BLaER1 (cell line): ENCODE data around the gene SYNPO2.
"Not testable (repeated sequence)": the region's sequence is repeated elsewhere in the genome, so short reads cannot be mapped to it uniquely, and the experiment has no call there.

Experiments
- H3K27ac ChIP-seq: shearing (Covaris generic); formaldehyde crosslinking; 2 replicates; pipeline ENCODE4 v1.8.1; 2022
- H3K27me3 ChIP-seq: shearing (Covaris generic); formaldehyde crosslinking; 2 replicates; pipeline ENCODE4 v1.8.1; 2022
- H3K36me3 ChIP-seq: shearing (Covaris generic); formaldehyde crosslinking; 2 replicates; pipeline ENCODE4 v1.8.1; 2022
- H3K4me1 ChIP-seq: shearing (Covaris generic); formaldehyde crosslinking; 2 replicates; pipeline ENCODE4 v1.8.1; 2022
- H3K4me2 ChIP-seq: shearing (Covaris generic); formaldehyde crosslinking; 2 replicates; pipeline ENCODE4 v1.8.1; 2022
- H3K4me3 ChIP-seq: shearing (Covaris generic); formaldehyde crosslinking; 2 replicates; pipeline ENCODE4 v1.8.1; 2022
- H3K9ac ChIP-seq: shearing (Covaris generic); formaldehyde crosslinking; 2 replicates; pipeline ENCODE4 v1.8.1; 2022
- H3K9me3 ChIP-seq: shearing (Covaris generic); formaldehyde crosslinking; 2 replicates; pipeline ENCODE4 v1.8.1; 2022
- H4K20me1 ChIP-seq: shearing (Covaris generic); formaldehyde crosslinking; 2 replicates; pipeline ENCODE4 v1.8.1; 2022
- Cebpa-rat ChIP-seq: shearing (Covaris generic); IDR thresholded peaks from 2 replicates; pipeline ENCODE4 v1.8.1; 2022

Gene SYNPO2

DNA sequence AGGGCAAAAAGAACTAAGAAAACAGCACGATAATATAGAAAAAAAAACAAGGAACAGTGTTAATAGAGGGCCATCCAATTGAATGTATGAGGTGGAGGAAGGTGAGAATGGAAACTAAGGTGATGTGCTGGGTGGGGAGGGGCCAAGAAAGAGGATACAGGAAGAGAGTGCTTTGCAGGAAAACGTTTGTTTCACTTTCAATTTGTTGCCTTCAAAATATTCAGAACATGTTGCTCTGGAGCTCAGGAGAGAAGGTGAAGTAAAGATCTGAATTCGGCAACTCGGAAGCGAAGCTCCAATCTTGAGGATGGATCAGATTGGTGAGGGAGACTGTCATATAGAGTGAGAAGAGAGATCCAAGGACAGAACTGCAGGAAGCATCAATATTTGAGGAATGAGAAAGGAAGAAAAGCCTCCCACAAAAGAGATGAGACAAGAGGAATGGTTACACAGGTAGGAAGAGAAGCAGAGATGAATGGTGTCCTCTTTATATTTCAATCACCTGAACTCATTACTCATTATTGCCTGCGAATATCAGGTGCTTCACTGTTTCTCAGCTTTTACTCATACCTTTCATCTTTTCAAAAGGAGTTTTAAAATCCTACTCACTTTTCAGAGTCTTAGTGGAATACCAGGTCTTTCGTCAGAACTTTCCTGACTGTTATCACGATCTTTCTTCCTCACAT lies 38.0 kb upstream of the SYNPO2 start:
- peak overlapping the region; percentile 24; the same call in 1 of the 2 replicates for H3K27ac ChIP-seq
- no peak for TF ChIP-seq Cebpa-rat
- peaks cover 16% of the 10 kb centered on the region for H3K4me1 ChIP-seq

DNA sequence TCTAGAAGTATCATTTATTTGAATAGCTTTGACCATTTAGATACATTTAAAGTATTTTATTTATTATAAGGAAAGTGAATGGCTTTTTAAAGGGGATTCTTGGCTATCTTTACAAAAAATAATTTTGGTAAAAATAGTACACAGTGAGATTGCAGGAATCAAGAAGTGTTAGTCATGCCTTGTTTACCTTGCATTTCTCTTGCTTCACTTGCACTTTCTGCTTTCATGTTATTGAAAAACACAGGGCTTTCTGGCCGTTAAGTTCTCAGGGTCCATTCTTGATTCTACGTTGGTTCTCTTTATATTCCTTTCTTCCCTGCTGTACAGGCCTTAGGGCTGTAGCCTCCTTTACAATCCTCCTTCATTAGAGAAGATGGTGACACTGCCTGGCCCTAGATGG lies 30.9 kb upstream of the SYNPO2 start:
- H3K4me1 ChIP-seq: no peaks in the 10 kb centered on the region
- no peaks in the 10 kb centered on the region for H3K27me3 ChIP-seq
- H3K4me2 ChIP-seq: no peak overlapping the region
- H3K9me3 ChIP-seq: no peaks in the 10 kb centered on the region
- TF ChIP-seq Cebpa-rat: no peak
- H3K4me3 ChIP-seq: no peak overlapping the region
- H3K36me3 ChIP-seq: no peaks in the 10 kb centered on the region
- no peaks in the 10 kb centered on the region for H4K20me1 ChIP-seq
- H3K9ac ChIP-seq: no peak overlapping the region
- H3K27ac ChIP-seq: no peak overlapping the region

More for the DNA sequence above, 38.0 kb upstream of the SYNPO2 start:
- Histone ChIP-seq H3K9ac (0 out of 2 replicates have a peak overlapping the region, but pooled peaks have one; percentile 24), H3K9me3 (no peaks in the 10 kb centered on the region), H4K20me1 (no peaks in the 10 kb centered on the region), H3K27me3 (no peaks in the 10 kb centered on the region), H3K4me3 (peak overlapping the region; percentile 59), H3K4me2 (peak overlapping the region; percentile 73), H3K36me3 (no peaks in the 10 kb centered on the region)

DNA sequence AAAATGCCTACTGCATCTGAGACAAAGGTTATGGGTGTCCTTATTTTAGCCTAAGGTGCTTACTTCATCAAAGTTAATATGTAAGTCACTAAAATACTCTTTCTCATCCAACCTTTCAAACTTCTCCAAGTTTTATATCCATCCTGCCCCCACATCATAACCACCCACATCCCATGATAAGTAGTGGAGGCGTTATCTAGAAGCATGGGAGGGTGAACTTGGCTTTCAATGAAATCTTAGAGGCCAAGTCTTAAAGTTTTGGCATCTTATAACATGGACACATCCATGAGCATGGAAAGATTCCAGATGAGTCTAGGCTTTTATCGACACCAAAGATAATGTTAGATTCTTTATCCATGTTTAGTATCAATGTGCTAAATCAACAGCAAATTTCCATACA lies 29.9 kb upstream of the SYNPO2 start:
- no peak for TF ChIP-seq Cebpa-rat
- Histone ChIP-seq H3K4me1 (no peaks in the 10 kb centered on the region), H3K4me3 (no peak overlapping the region), H4K20me1 (no peaks in the 10 kb centered on the region), H3K9ac (no peak overlapping the region), H3K9me3 (no peaks in the 10 kb centered on the region), H3K36me3 (no peaks in the 10 kb centered on the region), H3K4me2 (no peak overlapping the region), H3K27ac (no peak overlapping the region), H3K27me3 (no peaks in the 10 kb centered on the region)

DNA sequence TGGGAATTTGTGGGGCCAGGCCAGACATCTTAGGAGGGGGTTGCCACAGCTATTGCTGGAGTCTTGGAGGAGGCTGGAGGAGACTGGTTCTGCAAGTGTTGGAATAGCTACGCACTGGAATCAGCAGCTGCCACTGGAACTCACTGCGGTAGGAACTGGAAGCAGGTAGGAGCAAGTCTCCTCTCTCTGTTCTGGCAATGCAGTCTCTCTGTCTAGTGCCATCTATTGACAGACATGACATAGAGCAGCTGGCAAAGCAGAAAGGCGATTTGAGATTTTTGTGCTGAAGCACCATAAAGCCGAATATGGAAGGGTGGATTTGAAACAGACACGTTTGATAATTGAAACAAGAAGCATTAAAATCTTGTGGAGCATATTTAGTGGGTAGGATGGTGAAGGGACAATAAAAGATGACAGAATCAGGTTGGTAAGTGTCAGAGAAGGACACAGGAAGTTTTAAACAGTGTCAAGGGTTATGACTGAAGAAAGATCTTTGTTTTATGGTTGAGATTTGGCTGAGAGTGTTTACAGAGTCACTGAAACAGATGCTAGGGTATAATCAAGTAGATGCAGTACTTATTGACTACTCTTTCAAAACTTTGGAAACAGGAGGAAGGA lies 23.5 kb upstream of the SYNPO2 start:
- H3K27ac ChIP-seq: no peak overlapping the region
- H3K36me3 ChIP-seq: no peaks in the 10 kb centered on the region
- H3K4me1 ChIP-seq: no peaks in the 10 kb centered on the region
- no peaks in the 10 kb centered on the region for H4K20me1 ChIP-seq
- no peak for TF ChIP-seq Cebpa-rat
- H3K9me3 ChIP-seq: no peaks in the 10 kb centered on the region
- no peak overlapping the region for H3K4me2 ChIP-seq
- H3K9ac ChIP-seq: no peak overlapping the region
- no peak overlapping the region for H3K4me3 ChIP-seq
- H3K27me3 ChIP-seq: no peaks in the 10 kb centered on the region

DNA sequence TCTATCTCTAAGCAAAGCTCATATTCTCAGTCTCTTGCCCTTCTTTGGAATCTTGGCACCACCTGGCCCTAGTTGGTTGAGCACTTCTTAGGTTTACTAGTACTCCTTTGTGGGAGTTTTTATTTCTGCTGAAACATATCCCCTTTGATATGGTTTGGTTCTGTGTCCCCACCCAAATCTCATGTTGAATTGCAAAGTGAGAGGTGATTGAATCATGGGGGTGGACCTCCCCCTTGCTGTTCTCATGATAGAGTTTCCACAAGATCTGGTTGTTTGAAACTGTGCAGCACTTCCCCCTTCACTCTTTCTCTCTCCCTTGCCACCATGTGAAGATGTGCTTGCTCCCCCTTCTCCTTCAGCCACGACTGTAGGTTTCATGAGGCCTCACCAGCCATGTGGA lies 22.2 kb upstream of the SYNPO2 start:
- Histone ChIP-seq H3K4me3 (no peak overlapping the region), H3K4me2 (no peak overlapping the region), H3K4me1 (no peaks in the 10 kb centered on the region), H4K20me1 (no peaks in the 10 kb centered on the region), H3K9me3 (no peaks in the 10 kb centered on the region), H3K9ac (no peak overlapping the region), H3K27me3 (no peaks in the 10 kb centered on the region), H3K27ac (no peak overlapping the region), H3K36me3 (no peaks in the 10 kb centered on the region)
- TF ChIP-seq Cebpa-rat: no peak

DNA sequence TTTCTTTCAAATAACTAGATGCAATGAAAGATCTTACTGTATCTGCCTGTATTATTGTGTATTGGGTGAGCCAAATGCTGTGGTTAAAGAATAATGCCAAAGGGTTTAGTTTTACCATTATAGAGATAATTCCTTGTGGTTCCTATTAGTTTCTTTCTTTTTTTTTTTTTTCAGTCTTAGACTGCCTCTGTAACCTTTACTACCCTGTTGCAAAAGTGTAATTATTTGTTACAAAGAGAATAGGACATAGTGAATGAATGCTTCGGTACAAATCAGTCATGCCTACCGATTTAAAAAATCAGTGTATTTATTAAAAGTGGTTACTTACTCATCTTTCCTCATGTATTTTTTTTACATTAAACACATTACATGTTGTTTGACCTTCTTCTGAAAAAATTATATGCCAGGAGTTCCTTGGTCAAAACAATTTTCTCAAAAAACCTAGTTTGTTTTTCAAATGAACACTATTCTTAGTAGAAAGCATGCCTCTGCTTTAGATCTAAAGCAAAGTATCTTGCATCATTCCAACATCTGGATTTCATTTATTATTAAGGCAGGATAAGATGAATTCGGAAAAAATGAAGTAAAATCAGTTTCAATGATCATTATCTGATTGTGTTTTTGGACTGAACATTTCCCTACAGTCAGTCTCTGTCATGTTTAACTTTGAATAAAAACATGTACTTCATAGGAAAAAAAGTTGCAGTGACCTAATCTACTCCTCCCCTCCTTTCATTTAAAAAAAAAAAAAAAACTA lies 21.2 kb upstream of the SYNPO2 start:
- Histone ChIP-seq H3K9ac (no peak overlapping the region), H3K36me3 (no peaks in the 10 kb centered on the region), H3K4me3 (no peak overlapping the region), H3K27me3 (no peaks in the 10 kb centered on the region), H3K9me3 (no peaks in the 10 kb centered on the region), H4K20me1 (no peaks in the 10 kb centered on the region), H3K4me2 (no peak overlapping the region), H3K4me1 (no peaks in the 10 kb centered on the region), H3K27ac (no peak overlapping the region)
- no peak for TF ChIP-seq Cebpa-rat

DNA sequence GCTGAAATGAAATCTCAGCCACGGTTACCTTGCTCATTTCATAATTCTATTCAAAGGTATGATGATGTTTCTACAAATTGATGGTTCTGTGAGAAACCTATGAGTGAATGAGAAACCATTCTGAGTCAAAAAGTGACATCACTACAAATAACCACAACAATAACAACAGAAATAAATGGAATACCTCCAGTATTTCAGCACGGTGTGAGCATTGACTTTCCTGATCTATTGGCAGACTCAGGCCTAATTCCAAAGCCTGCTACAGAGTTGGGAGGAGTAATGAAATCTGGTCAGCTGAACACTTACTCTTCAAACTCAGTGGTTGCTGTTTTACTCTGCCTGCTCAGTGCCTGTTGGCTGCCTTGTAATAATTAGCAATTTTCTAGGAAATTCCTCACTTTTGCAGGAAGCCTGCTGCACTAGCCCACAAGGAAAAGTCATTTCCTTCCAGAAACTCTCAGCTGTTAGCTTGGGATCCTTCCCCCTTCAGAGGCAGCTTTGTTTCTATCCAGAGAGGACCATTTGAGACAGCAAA lies 18.8 kb upstream of the SYNPO2 start:
- no peaks in the 10 kb centered on the region for H3K27me3 ChIP-seq
- H3K27ac ChIP-seq: no peak overlapping the region
- no peak overlapping the region for H3K4me2 ChIP-seq
- no peaks in the 10 kb centered on the region for H3K4me1 ChIP-seq
- H3K9ac ChIP-seq: no peak overlapping the region
- no peak for TF ChIP-seq Cebpa-rat
- H3K9me3 ChIP-seq: no peaks in the 10 kb centered on the region
- no peaks in the 10 kb centered on the region for H3K36me3 ChIP-seq
- H4K20me1 ChIP-seq: no peaks in the 10 kb centered on the region
- no peak overlapping the region for H3K4me3 ChIP-seq

DNA sequence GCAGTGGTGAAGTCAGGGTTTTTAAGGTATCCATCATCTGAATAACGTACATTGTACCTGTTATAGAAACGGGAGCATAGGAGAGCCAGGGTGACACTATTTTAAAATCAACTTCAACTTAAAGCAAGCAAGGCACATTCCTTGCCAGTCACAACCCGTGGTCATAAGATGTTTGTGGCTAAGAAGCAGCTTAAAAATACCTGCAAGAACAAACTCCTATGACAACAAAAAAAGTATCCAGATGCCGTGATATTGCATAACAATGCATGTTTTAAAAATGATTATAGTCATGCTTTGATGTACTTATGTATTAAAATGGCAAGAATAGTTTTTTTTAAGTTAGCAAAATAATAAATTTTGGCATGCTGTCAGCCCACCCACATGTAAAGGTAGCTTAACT lies 16.5 kb upstream of the SYNPO2 start:
- no peak for TF ChIP-seq Cebpa-rat
- H3K27ac ChIP-seq: no peak overlapping the region
- no peak overlapping the region for H3K4me2 ChIP-seq
- no peak overlapping the region for H3K4me3 ChIP-seq
- H3K9me3 ChIP-seq: no peaks in the 10 kb centered on the region
- H3K27me3 ChIP-seq: no peaks in the 10 kb centered on the region
- H3K9ac ChIP-seq: no peak overlapping the region
- H4K20me1 ChIP-seq: no peaks in the 10 kb centered on the region
- H3K36me3 ChIP-seq: no peaks in the 10 kb centered on the region
- H3K4me1 ChIP-seq: no peaks in the 10 kb centered on the region

DNA sequence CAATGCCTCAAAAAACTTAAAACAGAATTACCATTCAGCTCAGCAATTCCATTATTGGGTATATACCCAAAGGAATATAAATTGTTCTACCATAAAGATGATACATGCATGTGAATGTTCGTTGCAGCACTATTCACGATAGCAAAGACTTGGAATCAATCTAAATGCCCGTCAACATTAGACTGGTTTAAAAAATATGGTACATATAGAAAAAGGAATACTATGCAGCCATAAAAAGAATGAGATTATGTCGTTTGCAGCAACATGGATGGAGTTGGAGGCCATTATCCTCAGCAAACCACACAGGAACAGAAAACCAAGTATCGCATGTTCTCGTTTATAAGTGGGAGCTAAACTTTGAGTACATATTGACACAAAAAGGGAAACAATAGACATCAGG lies 10.9 kb upstream of the SYNPO2 start:
- TF ChIP-seq Cebpa-rat: no peak
- H3K4me2 ChIP-seq: no peak overlapping the region

DNA sequence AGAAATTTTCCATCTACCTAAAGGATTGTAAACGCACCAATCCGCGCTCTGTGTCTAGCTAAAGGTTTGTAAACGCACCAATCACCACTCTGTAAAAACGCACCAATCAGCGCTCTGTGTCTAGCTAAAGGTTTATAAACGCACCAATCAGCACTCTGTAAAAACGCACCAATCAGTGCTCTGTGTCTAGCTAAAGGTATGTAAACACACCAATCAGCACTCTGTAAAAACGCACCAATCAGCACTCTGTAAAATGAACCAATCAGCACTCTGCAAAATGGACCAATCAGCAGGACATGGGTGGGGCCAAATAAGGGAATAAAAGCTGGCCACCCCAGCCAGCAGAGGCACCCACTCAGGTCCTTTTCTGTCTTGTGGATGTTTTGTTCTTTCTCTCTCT lies 10.1 kb upstream of the SYNPO2 start:
- not testable (repeated sequence) for H3K36me3 ChIP-seq, H3K27me3 ChIP-seq, H3K4me1 ChIP-seq, H3K4me3 ChIP-seq, H3K4me2 ChIP-seq, H3K27ac ChIP-seq, H4K20me1 ChIP-seq, H3K9ac ChIP-seq
- peaks cover 13% of the 10 kb centered on the region for H3K9me3 ChIP-seq

More for the DNA sequence above, 10.9 kb upstream of the SYNPO2 start:
- H3K9ac ChIP-seq: no peak overlapping the region
- no peaks in the 10 kb centered on the region for H3K36me3 ChIP-seq
- H3K4me1 ChIP-seq: no peaks in the 10 kb centered on the region
- H3K9me3 ChIP-seq: peaks cover 13% of the 10 kb centered on the region
- no peaks in the 10 kb centered on the region for H3K27me3 ChIP-seq
- no peaks in the 10 kb centered on the region for H4K20me1 ChIP-seq
- H3K4me3 ChIP-seq: no peak overlapping the region
- no peak overlapping the region for H3K27ac ChIP-seq
